CD4-positive, alpha-beta T cell treated with Interleukin-10 for 1 hour (primary cell): ENCODE measurements around the gene CCNE1.
"Not testable (repeated sequence)": the region's sequence is repeated elsewhere in the genome, so short reads cannot be mapped to it uniquely, and the experiment has no call there.

Experiments
- DNase-seq: peaks from one replicate; pipeline ENCODE4 v3.0.0-alpha.2; 2020

Gene CCNE1

DNA sequence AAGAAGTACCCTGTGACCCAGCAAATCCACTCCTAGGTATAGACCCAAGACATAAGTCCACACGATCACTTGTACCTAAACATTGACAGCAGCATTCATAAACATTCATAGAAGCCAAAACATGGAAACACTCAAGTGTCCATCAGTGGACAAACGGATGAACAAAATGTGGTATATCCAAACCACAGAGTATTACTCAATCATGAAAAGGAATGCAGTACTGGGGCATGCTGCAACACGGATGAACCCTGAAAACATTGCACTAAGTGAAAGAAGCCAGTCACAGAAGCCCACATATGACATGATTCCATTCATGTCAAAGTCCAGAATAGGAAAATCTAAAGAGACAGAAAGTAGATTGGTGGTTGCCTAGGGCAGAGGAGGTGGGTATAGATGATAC, 22.8 kb upstream of the CCNE1 start:
- DNase-seq: no peak

DNA sequence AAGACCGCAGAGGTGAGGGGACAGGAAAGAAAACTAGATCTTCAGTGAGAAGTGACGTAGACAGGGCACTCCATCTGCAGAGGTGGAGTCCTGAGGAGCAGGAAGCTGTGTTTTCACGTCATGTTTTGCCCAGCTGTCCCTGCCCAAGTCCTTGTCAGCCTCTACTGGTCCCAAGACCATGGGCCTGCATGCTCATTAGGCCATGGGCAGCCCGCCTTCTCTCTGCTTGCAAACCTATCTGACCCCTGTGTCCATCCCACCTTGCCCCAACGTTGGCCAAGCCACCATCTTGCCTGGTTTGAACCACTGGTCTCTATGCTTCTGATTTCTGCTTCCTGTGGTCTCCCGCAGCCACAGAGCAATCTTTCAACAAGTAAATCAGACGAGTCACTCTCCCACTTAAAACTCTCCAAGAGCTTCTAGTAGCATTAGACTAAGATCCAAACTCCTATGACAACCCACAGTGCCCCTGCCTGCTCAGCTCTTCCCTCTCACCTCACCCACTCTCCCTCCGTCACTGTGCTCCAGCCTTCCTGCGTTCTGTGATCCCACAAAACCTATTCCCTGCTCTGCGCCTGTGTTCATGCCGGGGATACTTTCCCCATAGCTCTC, 18.6 kb upstream of the CCNE1 start:
- DNase-seq: no peak

DNA sequence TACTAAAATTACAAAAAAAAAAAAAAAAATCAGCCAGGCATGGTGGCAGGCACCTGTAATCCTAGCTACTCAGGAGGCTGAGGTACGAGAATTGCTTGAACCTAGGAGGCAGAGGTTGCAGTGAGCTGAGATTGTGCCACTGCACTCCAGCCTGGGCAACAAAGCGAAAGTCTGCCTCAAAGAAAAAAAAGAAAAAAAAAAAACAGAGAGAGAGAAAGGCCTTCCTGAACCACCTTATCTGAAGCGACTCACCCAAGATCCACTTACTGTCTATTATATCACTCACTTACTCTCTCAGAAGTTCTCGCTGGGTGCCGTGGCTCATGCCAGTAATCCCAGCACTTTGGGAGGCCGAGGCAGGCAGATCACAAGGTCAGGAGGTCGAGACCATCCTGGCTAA, 17.3 kb upstream of the CCNE1 start:
- not testable (repeated sequence) for DNase-seq

DNA sequence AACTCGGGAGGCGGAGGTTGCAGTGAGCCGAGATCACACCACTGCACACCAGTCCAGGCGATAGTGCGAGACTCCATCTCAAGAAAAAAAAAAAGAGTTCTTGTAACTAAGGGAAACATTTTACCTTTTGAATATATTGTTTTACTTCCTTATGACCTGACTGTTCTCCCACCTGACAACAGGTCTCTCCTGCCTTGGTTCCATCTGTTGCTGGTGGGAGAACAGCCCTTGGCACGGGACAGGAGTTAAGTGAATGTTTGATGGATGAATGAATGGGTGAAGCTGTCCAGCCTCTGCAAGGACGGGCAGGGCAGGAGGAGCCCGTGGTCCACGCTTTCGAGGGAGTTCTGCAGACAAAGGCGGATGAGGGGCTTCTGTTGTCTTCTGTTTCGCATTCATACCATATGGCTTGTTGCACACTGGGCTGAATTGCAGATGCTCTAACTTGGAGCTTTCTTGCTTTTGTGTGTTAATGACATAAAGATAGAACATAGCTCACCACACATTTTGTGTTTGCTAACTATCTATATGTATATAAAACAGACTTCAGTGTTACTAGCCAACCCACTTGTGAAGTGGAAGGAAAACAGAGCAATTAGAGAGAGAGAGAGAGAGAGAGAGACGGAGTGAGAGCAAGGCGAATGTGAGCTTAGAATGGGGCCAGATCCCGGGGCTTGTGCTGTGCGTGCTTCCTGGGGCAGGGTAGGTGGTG, 16.2 kb upstream of the CCNE1 start:
- DNase-seq: no peak

DNA sequence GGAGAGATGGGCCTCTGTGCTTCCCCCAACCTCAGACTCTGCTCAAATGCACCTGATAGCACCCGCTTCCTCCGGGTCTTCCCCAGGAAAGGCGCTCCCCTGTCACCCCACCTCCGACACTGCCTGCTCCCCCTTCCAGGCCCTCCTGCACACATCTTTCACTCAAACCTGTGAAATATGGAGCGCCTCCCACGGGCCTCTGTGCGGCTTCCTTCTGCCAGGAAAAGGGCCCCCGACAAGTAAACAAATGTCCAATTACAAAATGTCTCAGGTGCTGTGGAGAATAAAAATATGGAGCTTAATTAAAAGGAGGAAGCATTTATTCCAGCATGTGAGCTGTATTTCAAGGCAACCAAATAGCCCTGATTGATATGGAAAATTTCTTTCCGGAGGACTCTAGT, 15.6 kb upstream of the CCNE1 start:
- no peak for DNase-seq

DNA sequence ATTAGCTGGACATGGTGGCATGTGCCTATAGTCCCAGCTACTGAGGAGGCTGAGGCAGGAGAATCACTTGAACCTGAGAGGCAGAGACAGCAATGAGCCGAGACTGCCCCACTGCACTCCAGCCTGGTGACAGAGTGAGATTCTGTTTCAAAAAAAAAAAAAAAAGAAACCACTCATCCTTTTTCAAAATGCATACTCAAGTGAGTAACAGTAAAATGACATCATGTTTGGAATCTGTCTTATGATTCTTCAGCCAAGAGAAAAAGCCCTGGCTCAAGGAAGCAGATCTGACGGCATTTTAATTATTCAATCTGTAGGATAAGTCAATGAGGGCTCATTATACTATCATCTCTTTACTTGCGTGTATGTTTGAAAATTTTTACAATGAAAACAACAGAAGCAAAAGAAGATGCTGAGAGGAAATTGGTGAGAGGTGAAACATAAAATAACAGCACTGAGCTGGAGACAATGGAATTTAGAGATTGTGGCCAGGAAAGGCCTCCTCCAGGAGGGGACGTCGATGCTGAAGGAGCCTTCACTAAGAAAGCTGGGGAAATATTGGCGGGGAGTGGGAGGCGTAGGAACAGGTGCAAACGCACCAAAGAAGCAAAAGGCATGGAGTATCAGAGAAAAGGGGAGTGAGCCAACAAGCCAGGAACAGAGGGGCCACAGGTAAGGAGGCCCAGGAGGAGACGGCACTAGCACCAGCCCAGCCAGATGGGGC, 12.9 kb upstream of the CCNE1 start:
- no peak for DNase-seq

DNA sequence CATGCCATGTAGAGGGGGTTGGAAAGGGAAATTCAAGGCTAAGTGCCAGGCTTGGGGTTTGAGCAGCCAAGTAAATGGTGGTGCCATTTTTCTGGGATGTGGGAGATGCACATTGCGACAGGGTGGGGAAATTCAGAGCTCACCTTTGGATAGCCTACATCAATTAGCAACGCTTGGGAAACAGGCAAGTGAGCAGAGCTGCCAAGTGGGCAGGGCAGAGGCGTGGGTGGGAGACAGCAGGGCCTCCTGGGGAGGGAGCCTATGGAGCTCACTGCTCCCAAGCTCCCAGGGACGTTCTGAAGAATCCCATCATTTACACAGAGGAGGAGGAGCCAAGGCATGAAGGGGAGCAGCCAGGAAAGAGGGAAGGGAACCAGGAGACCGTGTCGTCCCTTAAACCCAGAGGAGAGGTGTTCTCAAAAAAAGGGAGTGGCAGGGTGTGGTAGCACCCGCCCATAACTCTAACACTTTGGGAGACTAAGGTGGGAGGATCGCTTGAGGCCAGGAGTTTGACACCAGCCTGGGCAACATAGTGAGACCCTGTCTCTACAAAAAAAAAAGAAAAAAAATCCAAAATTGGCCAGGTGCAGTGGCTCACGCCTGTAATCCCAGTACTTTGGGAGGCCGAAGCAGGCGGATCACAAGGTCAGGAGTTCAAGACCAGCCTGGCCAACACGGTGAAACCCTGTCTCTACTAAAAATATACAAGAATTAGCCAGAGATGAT, 11.5 kb upstream of the CCNE1 start:
- no peak for DNase-seq

DNA sequence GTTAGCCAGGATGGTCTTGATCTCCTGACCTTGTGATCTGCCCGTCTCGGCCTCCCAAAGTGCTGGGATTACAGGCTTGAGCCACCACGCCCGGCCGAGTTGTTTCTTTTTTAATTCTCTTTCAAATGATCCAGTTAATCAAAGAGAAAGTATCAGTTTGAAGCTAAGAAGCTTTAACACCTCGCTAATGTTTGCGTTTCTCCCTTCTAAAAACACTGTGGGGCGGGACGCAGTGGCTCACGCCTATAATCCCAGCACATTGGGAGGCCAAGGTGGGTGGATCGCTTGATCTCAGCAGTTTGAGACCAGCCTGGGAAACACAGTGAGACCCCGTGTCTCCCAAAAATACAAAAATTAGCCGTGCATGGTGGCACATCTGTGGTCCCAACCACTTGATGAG, 7.8 kb upstream of the CCNE1 start:
- not testable (repeated sequence) for DNase-seq

DNA sequence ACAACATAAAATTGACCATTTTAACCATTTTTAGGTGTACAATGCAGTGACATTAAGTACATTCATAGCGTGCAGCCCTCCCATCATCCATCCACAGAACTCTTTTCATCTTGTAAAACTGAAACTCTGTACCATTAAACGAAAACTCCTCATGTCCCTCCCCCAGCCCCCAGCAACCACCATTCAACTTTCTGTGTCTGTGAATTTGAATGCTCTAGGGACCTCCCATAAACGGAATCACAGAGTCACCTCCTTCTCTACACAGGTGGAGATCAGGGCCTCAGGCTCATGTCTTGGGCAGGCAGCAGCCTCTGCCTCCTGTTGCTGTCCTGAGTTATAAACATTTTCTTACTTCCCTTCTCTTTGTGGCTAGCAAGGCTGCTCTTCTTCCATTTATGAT, 7.3 kb upstream of the CCNE1 start:
- DNase-seq: no peak

DNA sequence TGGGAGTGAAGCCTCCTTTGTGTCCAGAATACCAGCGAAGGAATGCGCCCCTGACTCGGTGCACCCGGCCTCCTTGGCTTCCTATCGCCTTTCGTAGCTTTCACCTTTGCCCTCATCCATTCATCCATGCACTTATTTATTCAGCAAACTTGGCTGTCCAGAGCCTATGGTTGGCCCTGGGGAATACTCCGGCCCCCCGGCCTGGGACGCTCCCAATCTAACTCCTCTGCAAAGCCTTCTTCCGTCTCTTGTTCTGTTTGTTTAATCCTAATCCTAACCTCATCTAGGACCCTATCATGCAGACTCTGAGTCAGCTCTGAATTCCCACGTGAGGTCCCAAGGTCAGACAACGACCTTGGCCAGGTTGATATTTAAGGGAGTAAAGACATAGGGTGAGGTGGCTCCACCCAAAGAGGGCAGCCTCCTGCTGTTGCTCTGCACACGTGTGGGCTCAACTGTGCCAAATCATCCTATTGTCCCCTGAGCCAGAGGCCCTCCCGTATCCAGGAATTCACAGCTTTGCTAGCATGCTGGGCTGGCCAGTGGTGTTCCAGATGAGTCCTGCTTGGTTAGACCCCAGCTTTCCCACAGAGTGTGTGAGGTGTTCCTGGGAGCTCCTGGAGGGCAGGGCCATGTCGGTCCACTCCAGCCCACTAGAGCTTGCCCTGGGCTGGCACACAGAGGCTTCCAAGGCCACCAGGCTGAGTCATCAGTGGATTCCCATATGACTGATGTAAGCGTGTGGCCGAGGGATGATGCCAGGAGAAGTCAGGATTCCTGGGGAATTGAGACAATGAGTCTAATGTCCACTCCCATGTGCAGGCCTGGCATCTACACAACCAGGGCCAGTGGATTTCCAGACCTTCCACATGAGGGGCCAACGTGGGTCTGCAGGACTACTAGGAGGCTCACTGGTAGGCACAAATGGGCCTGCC, 6.5 kb upstream of the CCNE1 start:
- no peak for DNase-seq

DNA sequence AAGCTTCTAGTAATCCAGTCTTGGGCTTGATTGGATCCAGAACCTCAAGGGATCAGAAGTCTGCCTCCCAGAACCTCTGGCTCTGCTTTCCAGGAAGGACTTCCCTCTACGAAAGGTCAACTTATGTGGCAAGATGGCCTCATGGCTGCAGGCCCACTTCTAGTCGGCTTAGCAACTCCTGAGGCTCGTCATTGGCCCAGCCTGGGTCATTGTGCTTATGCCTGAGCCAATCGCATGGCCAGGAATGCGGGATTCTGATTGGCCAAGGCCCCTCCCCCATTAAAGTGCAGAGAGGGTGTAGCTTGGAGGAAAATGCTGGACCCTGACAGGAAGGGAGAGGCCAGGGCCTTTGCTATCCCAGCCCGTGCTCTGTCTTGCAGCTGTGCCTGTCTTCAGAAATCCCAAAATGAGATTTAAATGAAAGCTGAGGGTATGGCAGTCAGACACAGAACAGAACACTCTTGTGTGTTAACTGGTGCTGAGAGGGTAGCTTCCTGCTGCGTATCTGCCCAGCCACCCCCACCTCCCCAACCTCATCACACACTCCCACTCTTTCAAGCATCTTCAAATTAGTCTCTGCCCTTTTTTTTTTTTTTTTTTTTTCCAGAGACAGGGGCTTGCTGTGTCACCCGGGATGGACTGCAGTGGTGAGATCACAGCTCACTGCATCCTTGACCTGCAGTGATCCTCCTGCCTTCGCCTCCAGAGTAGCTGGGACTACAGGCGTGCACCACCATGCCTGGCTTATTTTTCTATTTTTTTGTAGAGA, 5.5 kb upstream of the CCNE1 start:
- no peak for DNase-seq

DNA sequence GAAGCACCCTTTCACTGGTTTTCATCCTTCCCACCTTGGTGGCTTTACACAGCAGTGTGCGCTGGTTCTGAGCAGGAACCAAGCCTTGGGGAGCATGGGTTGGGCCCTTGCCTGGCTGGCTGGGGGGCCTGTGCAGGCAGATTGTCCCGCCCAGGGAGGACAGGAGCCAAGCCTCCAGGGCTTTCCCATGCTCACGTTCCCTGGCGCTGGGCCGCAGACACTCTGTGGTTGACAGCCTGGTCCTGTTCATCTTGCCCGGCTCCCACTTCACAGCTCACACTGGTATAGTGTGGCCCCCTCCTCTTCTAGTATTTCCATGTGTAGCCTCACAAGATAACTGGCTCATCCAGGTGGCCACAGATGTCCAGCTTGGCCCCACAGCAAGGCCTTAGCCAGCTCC, 4.6 kb upstream of the CCNE1 start:
- DNase-seq: no peak

DNA sequence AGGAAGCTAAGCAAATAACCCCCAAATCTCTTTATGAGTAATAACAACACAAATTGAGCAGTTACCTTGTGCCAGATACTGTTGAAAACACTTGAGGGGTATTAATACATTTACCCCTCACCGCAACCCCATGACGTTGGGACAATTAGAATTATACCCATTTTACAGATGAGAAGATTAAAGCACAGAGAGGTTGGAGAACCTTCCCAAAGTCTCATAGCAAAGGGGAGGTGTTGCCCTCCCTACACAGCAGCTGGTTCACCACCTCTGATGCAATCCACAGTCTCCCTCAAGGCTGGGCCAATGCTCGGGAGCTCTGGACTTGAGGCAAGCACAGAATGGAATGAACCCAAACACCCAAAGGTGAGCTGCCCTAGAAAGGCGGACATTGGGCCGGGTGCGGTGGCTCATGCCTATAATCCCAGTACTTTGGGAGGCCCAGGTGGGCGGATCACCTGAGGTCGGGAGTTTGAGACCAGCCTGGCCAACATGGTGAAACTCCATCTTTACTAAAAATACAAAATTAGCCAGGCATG, 3.9 kb upstream of the CCNE1 start:
- DNase-seq: no peak

DNA sequence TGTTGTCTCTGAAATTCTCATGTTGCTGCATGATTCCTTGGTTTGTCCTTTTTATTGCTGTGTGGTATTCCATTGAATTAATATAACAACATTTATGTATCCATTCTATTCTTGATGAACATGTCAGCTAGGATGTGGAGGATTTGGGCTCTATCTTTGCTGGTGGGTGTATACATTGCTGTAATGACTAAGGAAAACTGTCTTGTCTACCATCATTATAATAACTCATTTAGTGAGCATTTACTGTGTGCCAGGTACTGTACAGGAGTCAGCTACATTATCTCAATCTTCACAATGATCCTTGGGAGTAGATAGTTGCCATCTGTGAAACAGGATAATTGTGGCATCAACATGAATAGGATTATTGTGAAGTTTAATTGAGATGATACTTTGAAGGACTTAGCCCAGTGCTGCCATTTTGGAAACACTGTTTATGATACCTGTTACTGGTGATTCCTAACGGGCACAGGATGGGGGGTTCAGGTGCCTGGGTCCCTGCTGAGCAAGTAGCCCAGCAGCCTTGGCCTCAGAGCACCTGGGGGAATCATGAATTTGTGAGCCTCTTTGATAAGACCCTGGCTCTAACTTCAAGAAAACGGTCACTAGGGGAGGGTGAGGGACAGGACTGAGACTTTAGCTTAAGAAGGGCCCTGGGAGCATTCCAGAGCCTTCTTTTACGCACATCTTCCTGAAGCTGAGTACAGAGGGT, 1.8 kb upstream of the CCNE1 start:
- DNase-seq: no peak

DNA sequence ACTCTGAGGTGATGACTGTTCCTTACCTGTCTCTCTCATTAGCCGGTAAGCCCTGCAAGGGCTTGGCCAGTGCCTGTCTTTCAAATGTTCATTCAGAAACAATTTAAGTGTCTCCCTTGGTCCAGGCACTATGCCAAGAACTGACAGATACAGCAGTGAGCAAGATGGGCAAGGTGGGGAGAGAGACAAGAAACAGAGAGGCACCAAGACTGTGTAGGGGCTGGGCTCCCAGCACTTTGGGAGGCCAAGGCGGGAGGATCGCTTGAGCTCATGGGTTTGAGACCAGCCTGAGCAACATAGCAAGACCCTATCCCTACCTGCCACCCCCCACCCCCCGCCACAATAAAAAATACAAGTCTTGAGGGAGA, 1.3 kb upstream of the CCNE1 start:
- no peak for DNase-seq

DNA sequence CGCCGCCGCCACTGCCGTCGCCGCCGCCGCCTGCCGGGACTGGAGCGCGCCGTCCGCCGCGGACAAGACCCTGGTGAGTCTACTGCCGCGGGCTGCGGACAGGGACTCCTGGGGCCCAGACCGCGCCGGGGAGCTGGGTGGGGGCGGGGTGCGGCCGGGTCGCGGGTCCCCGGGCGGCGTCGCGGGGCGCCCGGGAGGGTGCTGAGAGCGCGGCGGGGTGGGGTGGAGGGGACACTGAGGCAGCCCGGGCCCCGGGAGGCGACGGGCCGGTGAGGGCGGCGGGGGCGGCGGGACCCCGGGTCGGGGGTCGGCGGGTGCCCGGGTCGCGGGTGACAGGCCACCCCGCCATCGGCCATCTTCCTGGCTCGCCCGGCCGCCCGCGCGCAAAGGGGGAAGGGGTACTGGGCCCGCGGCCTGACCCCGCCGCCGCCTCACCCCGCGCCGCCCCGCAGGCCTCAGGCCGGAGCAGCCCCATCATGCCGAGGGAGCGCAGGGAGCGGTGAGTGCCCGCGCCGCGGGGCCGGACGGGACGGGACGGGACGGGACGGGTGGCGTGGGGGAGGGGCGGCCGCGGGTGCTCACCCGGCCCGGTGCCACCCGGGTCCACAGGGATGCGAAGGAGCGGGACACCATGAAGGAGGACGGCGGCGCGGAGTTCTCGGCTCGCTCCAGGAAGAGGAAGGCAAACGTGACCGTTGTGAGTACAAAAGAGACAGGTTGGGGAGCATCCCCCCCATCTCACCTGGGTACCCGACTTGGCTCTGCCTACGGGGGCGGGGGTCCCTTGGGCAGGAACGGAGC, 489 bp downstream of the CCNE1 start:
- DNase-seq: no peak

DNA sequence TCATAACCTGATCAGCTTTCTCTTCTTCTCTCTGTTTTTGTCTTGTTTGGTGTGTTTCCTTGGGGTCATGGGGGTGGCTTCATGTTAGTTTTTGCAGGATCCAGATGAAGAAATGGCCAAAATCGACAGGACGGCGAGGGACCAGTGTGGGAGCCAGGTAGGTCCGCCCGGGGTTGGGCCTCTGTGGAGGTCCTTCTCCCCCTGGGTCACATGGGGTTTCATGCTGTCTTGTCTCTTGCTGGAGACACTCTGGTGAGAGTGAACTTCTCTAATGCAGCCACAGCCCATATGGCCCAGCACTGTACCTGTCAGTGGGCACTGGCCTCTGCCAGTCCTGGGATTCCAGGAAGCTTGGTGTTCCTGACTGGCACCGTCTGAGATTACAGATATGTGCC, 1.1 kb downstream of the CCNE1 start:
- DNase-seq: no peak

DNA sequence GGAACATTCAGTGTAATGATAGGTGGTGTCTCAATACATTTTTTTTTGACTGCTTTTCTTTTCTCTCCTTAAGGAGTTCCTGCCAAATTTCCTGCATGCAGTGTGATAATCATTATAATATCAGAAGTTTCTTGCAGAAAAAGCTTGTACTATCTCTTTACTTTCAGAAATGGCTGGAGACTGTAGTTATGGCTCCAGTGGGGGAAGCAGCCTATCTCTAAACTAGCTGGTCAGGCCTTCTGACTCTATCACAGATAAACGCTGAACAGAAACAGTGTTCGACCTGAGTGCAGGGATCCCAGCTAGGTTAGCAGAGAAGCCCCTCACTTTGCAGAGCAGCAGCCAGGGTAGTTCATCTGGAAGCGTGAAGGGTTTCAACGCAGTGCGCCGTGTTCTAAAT, 1.9 kb downstream of the CCNE1 start:
- DNase-seq: no peak

DNA sequence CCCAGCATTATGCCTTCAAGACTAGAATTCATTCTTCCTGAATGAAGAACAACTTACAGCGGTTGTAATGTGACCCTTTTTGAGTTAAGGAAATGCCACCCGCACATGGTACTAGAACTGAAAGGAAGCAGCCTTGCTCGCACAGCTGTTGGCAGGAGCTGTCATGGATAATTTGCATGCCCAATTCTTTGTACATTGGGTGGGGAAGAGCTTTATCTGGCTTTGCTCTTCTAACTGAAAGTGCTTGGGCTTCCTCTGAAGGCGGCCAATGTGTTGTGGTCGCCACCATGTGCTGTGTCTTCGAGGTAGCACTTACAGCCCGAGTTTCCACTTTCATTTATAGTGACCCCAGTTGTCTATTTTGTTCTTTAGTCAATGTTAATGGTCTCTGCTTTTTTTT, 3.4 kb downstream of the CCNE1 start:
- DNase-seq: no peak

DNA sequence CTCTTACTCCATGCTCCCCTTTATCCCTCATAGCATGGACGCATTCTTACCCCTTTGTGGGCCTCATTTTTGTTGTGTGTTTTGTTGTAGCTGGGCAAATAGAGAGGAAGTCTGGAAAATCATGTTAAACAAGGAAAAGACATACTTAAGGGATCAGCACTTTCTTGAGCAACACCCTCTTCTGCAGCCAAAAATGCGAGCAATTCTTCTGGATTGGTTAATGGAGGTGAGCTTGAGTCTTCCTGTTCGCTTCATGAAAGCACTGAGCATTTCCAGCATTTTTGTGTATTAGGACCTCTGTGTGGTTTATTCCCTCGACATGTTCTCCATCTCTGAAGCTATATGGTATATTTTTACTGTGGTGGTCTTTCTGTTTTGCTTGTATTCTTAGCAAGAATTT, 5.5 kb downstream of the CCNE1 start:
- no peak for DNase-seq
